H7 (cell line): ENCODE results near the gene KCND1. TPM values are rescaled to one million over a fixed set of nuclear protein-coding genes. Genes with fewer than 3 reads are reported as not detected.
A peak's percentile ranks its signal among the peaks of the same experiment; 100 is the strongest.

ENCODE experiments used
- DNase-seq: peaks from one replicate; pipeline ENCODE4 v3.0.0; 2012
- H3K27me3 ChIP-seq: 2 replicates; pipeline ENCODE4 v1.6.0; 2011; ENCODE audit warnings: mild to moderate bottlenecking, low read length; ENCODE audit not compliant: control insufficient read depth, insufficient read depth
- H3K36me3 ChIP-seq: replicated peaks from 2 replicates; pipeline ENCODE4 v1.5.1; 2011; ENCODE audit warnings: low read length; ENCODE audit not compliant: control insufficient read depth, insufficient read depth
- H3K4me3 ChIP-seq: 2 replicates; pipeline ENCODE4 v1.5.1; 2011; ENCODE audit warnings: low read depth, mild to moderate bottlenecking, control low read depth, low read length, moderate library complexity; ENCODE audit not compliant: insufficient read depth
- total RNA-seq: library from RNA; depleted of rRNA; stranded (reverse); fragments of >200 nt; shearing (Covaris generic); gene quantifications from 2 replicates; pipeline ENCODE4 v1.2.3, GENCODE V29; 2014

KCND1 gene
- total RNA-seq, 1 experiment from 2014 or later = 0.76 TPM

DNA sequence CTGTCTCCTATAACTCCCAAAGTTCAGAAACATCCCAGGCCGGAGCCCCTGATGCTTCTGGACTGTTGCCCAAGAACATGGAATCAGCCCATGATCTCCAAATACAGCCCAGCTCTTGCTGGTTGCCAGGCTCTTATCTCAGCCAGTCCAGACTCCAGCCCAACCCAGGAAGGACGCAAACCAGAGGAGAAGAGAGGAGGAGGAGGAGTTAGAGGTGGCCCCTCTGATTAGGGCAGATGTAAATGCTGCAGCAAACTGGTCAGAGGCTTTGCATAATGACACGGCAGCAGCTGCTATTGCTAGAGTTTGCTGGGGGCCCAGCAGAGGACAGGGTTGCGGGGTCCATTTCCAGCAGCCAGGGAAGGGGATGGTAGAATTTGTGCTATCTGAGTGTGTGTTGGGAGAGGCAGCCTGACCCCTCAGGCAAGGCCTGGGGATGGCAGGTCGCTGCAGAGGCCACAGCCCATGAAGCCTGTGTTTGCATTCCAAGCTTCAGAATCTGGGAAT lies 10.0 kb downstream of the KCND1 start:
- DNase-seq = no peak
- no peak overlapping the region for H3K4me3 ChIP-seq
- H3K36me3 ChIP-seq = no peaks in the 10 kb centered on the region
- H3K27me3 ChIP-seq = no peaks in the 10 kb centered on the region

DNA sequence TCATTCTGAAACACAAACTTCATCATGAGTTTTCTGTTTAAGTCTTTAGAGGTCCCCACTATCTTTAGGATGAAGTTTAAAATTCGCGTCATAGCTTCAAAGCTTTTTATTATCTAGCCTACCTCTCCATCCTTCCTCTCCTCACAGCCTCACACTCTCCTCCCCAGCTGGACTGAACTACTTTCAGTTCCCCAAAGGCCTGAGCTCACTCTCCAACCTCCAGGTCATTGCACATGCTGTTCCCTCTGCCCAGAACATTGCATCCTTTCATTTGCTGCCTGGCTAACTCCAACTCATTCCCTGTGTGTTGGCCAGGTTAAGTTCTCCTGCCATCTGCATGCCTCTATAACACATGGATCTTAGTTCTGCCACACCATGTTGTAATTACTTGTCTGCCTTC lies 11.4 kb downstream of the KCND1 start:
- Histone ChIP-seq H3K27me3 (no peaks in the 10 kb centered on the region), H3K36me3 (peaks cover 5% of the 10 kb centered on the region), H3K4me3 (no peak overlapping the region)
- no peak for DNase-seq

DNA sequence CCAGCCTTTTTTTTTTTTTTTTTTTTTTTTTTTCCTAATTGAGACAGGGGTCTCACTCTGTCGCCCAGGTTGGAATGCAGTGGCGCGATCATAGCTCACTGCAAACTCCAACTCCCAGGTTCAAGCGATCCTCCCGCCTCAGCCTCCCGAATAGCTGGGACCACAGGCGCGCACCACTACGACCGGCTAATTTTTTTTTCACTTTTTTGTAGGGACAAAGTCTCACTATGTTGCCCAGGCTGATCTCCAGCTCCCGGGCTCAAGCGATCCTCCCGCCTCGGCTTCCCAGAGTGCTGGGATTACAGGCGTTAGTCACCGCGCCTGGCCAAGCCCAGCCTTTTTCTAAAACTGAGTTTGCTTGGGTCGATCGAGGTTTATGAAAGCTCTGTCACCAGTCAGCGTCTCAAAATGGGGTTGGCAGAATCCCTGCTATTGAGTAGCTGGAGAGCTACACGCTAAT lies 13.0 kb downstream of the KCND1 start:
- DNase-seq = no peak
- Histone ChIP-seq H3K27me3 (no peaks in the 10 kb centered on the region), H3K36me3 (peaks cover 9% of the 10 kb centered on the region), H3K4me3 (peak overlapping the region; percentile 39)

DNA sequence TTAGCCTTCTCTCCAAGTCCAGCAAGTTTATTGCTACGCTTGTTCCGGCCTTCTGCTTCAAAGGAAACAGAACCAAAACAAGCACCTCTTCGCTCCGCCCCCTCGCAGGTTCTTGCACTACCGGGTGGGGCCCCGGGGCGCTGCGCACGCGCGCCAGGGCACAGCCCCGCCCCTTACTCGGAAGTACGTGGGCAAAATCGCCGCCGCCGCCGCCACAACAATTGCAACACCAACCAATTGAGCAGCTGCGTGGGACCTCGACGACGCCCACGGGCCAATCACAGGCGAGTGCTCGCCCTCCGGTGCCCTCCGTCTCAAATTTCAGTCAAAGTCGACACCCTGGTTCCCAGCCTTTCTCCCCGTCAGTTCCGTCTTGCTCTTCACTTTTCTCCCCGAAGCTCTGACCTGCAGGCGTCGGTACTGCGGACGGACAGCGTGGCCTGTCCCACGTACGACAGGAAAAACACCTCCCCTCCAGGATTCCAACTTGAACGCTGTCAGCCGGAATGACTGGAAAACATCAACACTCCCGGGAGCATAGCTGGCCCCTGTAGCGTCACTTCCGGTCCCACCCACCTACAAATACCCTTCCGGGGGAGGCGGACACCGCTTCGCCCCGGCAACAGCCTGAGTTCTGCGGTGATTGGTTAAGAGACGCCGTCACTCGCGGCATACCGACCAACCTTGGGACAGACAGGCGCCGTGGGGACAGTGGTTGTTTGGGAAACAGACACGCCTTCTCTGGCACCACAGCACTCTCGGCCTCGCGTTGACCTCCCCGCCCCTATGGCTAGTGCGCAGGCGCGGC lies 13.6 kb downstream of the KCND1 start:
- H3K36me3 ChIP-seq = peaks cover 10% of the 10 kb centered on the region
- no peaks in the 10 kb centered on the region for H3K27me3 ChIP-seq
- DNase-seq = peak; percentile 99
- H3K4me3 ChIP-seq = peak overlapping the region; percentile 67

DNA sequence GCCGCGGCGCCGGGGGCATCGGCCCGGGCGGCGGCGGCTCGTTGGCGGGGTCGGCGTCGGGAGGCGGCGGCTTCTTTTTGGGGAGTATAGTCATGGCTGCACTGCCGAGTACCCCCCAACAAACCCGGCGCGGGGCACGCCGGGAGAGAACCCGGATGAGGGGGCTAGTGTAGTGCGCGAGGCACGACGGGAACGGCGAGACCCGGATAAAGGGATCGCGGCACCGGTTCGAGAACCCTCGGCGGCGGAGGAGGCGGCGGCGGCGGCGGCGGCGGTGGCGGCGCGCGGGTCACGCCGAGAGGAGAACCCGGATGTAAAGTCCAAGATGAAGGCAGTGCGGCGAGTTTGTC lies 14.2 kb downstream of the KCND1 start, which contains the start of gene OTUD5:
Gene OTUD5 (minus strand): TSS at position 131 of the 350 bp plus-strand sequence. CDS start 37 bp downstream, at position 94.
- peak; percentile 92 for DNase-seq
- Histone ChIP-seq H3K36me3 (peaks cover 10% of the 10 kb centered on the region), H3K27me3 (no peaks in the 10 kb centered on the region), H3K4me3 (peak within 1 kb of the TSS; percentile 67)

DNA sequence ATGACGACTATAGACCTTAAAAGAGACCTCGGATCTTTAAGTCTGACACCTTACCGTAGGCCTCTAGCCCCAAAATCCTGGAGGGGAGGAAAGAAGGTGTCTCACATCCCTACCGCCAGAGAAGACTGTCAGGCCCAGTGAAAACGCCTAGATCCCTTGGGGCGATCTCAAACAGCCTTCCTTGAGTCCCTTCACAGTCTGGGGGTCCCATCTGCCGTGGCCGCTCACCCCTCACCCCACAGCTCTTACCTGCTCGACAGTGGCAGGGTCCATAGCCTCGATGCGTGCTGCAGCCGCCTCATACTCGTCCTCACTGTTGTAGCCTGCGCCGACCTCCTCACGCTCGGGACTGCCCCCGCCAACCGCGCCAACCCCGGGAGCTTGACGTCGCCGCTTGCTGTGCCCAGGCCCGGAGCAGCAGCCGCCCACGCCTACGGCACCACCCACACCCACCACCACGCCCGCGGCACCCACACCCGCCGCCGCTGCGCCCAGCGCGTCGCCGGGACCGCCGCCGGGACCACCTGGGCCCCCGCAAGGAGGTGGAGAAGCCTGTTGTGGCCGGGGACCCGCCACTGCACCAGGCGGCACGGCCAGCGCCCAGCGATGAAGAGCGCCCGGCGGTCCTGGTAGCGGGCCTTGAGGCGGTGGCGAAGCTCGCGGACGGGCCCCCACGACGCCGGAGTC lies 14.8 kb downstream of the KCND1 start:
- Histone ChIP-seq H3K36me3 (peaks cover 10% of the 10 kb centered on the region), H3K4me3 (peak overlapping the region; percentile 67), H3K27me3 (no peaks in the 10 kb centered on the region)
- DNase-seq = peak; percentile 76

DNA sequence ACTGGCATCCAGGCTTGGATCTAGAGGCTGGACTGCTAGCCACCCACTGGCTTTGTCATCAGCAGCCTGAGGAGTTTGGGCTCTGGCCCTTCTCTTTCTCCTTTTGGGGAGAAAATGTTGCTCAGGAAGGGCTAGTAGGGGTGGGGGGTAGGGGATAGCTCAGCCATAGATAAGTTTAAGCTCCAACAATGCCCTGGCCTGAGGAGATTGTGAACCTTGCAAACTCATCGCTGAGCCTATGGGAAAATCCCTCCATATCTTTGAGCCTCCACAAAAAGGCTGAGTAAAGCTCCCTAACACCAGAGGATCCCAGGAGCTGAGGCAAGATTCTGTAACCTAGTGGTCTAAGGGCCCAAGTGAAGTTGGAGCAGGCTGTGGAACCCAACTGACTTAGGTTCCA lies 23.1 kb downstream of the KCND1 start:
- no peak for DNase-seq
- Histone ChIP-seq H3K27me3 (no peaks in the 10 kb centered on the region), H3K4me3 (no peak overlapping the region), H3K36me3 (peaks cover 1% of the 10 kb centered on the region; the same call in 1 of the 2 replicates)

DNA sequence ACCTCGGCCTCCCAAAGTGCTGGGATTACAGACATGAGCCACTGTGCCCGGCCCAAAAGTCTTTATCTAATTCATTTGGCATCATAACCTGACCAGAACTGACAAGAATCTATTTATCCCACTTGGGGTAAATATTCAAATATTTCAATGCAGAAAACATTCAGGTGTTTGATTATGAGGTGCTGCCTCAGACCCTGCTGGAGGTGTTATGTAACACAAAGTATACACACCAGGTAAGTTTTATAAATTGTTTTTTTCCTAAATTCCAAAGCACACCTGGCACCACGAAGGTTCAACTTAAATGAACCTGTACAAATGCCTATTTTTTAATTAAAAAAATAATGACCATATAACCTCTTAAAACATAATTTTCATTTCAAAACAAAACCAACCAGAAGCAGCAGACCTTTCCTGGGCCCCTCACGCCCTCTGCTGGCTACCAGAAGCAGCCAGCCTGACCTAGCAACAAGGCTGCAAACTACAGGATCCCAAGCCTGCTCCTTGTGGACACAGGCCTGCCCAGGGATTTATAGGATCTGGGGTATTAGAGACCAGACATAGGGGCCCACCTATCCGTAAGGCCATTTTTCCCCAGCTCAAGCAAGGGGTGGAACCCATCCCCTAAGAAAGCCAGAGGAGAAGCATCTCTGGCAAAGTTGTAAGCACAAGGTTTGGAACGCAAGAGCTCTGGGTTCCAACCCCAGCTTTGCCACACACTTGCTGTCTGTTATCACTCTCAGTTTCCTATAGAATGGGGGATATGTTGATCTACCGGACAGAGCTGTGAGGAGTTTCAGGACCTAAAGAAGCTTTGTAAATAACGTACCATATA lies 25.9 kb downstream of the KCND1 start:
- peak; percentile 81 for DNase-seq
- Histone ChIP-seq H3K27me3 (no peaks in the 10 kb centered on the region), H3K36me3 (no peaks in the 10 kb centered on the region), H3K4me3 (no peak overlapping the region)

DNA sequence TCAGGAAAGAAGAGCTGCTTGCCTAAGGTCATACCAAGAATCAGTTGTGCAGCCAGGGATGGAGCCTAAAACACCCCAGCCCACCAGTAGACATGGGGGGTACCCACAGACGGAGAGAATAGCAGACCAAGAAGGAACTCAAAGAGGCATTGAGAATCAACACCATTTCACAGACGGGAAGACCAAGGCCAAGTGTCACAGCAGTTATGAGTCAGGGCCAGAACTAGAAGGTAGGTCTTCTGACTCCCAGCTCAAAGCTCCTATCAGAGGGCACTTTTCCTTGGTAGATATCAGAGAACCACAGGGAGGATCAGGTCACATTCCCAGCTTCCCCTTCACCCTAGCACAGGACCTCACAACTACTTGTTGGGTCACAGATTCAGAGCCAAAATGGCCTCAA lies 28.7 kb downstream of the KCND1 start:
- DNase-seq = no peak
- peaks cover 3% of the 10 kb centered on the region for H3K36me3 ChIP-seq

DNA sequence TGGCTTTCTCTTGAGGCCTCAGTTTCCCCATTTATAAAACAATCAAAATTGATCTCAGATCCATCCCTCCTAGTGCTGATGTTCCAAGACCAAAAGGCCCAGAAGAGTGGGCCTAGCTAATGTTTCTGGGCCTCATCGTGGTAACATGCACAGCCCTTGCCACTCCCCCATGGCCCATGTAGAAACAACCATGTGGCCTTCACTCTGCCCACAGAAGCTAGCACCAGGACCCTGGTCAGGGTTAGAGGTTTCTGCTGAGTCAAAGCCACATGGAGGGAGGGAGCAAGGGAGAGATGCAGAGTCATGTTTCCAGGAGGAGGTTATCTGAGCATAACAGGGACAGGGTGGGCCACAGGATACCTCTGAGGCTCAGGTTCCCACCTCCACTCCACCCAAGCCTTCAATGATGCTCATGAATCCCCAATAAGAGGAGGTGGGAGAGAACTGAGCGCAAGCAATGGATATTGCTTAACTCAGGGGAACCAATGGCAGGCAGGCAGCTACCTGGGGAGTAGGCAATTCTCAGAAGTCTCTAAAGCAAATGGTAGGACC lies 31.2 kb downstream of the KCND1 start:
- no peak for DNase-seq
- Histone ChIP-seq H3K27me3 (no peaks in the 10 kb centered on the region), H3K4me3 (no peak overlapping the region), H3K36me3 (peaks cover 5% of the 10 kb centered on the region)

More for the DNA sequence above, 28.7 kb downstream of the KCND1 start:
- H3K4me3 ChIP-seq = no peak overlapping the region
- H3K27me3 ChIP-seq = no peaks in the 10 kb centered on the region

DNA sequence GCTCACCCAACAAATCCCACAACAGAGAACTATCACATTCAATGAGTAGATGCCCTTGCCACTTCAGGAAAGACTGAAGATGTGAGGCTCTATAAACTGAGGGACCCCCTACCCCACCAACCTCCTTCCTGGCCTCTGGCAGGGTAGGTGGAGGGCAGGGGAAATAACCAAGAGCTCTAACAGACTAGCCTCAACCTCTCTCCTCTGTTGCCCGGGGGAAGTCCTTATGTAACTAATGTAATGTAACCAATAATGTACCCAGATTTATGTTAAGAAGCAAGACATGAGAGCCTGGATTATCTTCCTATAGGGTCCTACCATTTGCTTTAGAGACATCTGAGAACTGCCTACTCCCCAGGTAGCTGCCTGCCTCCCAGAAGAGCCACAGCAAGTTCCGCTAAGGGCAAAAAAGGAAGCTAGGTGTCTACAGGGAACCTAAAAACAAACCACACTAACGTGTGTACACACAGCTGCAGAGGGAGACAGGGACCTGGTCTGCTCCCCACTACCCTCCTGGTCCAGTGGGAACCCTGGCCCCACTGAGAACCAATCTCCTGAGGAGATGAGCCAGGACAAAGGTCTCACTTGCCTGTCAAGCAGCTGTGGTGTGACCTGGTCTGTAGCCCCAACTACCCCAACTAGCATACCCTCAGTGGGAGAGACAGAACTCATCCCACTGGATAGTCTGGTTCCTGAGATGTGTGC lies 32.0 kb downstream of the KCND1 start:
- no peak for DNase-seq
- no peak overlapping the region for H3K4me3 ChIP-seq
- no peaks in the 10 kb centered on the region for H3K27me3 ChIP-seq
- peaks cover 5% of the 10 kb centered on the region for H3K36me3 ChIP-seq

DNA sequence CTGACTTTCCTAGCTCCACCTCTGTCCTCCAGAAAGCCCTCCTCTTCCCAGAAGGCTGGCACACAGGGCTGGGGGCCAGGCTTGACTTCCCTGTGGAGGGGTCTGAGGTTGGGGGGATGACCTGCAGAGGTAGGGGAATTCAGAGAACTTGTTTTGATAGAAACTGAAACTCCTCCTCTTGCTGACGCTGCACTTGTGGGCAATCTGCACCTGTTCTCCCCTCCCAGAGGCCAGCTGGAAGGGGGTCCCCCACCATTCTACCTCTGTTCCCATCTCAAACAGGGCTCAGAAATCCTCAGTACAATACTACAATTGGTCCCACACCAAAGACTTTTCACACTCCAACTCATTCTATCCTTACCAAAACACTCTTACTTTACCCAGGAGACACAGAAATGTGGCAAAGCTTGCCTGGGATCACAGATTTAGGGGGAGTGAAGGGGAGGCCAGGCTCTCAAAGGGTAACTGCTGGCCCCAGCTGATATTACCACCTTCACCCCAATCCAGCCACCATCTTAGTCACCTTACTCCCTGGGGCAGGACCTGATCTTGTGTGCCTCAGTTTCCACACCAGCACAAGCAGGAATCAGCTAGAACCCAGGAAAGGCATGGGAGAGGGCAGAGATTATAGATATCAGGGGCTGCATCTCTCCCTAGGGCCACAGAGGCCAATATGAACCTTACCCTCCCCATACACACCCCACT lies 32.8 kb downstream of the KCND1 start:
- Histone ChIP-seq H3K27me3 (no peaks in the 10 kb centered on the region), H3K4me3 (no peak overlapping the region), H3K36me3 (peaks cover 7% of the 10 kb centered on the region)
- no peak for DNase-seq
